Ascending aorta (tissue), 2 donors: ENCODE data around the gene VENTX. TPM values are rescaled to one million over a fixed set of nuclear protein-coding genes. Genes with fewer than 3 reads are reported as not detected.
"Not testable (repeated sequence)": the region's sequence is repeated elsewhere in the genome, so short reads cannot be mapped to it uniquely, and the experiment has no call there.

Source experiments
- DNase-seq, 2 donors: peaks; one replicate each; pipeline ENCODE4 v3.0.0-alpha.2; 2019; ENCODE audit warnings: low spot score in 2 of 2
- H3K27ac ChIP-seq, 2 donors: fragments of 200-600 bp; sonication (generic); one replicate each; pipeline ENCODE4 v1.5.1; 2016 to 2017; ENCODE audit warnings: mild to moderate bottlenecking in 1 of 2
- H3K27me3 ChIP-seq: fragments of 200-600 bp; sonication (generic); one replicate; pipeline ENCODE4 v1.5.1; 2017
- H3K36me3 ChIP-seq, 2 donors: fragments of 200-600 bp; sonication (generic); one replicate each; pipeline ENCODE4 v1.5.1; 2016
- H3K4me1 ChIP-seq, 2 donors: fragments of 200-600 bp; sonication (generic); one replicate each; pipeline ENCODE4 v1.5.1; 2016 to 2017; ENCODE audit warnings: mild to moderate bottlenecking in 1 of 2
- H3K4me3 ChIP-seq, 2 donors: fragments of 200-600 bp; sonication (generic); one replicate each; pipeline ENCODE4 v1.5.1; 2016 to 2017; ENCODE audit warnings: mild to moderate bottlenecking in 1 of 2
- H3K9me3 ChIP-seq, 2 donors: fragments of 200-600 bp; sonication (generic); one replicate each; pipeline ENCODE4 v1.5.1; 2016
- intact Hi-C: fragments of 100-400 bp; cut with DNase I; formaldehyde crosslinking; loops from one replicate; pipeline ENCODE4 v1.15.1; 2023
- total RNA-seq: library from RNA; depleted of rRNA; stranded (reverse); fragments of >200 nt; gene quantifications from one replicate; pipeline ENCODE4 v1.1.0, GENCODE V29; 2016
- TF ChIP-seq, protein P1 (sequence below), 3 experiments: fragments of 200-600 bp in 2 of 3; fragments of 450-650 bp in 1 of 3; sonication (generic) in 2 of 3; IDR thresholded peaks; one replicate each; pipeline ENCODE4 v1.5.1; 2016 to 2019; ENCODE audit warnings: antibody characterized with exemption in 3 of 3, mild to moderate bottlenecking in 1 of 3, moderate library complexity in 1 of 3

Gene VENTX
- total RNA-seq, 1 donor from 2014 or later, result 1.5 TPM

DNA sequence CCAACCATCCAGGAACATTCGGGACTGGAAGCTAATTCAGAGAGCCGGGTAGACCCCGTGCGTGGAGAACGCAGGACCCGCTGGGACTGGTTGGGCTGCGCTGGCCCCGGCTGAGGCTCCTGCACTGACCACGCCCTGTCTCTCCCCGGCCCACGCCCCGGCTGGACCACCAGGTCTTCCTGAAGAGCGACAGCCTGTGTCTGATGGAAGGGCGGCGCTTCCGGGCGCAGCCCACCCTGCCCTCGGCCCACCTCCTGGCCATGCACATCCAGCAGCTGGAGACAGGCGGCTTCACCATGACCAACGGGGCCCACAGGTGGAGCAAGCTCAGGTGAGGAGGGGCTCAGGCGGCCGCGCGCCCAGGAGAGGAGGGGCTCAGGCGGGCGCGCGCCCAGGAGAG is 17.9 kb upstream of the VENTX start:
- H3K4me1 ChIP-seq, result no peaks in the 10 kb centered on the region
- intact Hi-C loops, result no loop called here
- peaks cover 9% of the 10 kb centered on the region for H3K27me3 ChIP-seq
- TF ChIP-seq, protein P1, sequence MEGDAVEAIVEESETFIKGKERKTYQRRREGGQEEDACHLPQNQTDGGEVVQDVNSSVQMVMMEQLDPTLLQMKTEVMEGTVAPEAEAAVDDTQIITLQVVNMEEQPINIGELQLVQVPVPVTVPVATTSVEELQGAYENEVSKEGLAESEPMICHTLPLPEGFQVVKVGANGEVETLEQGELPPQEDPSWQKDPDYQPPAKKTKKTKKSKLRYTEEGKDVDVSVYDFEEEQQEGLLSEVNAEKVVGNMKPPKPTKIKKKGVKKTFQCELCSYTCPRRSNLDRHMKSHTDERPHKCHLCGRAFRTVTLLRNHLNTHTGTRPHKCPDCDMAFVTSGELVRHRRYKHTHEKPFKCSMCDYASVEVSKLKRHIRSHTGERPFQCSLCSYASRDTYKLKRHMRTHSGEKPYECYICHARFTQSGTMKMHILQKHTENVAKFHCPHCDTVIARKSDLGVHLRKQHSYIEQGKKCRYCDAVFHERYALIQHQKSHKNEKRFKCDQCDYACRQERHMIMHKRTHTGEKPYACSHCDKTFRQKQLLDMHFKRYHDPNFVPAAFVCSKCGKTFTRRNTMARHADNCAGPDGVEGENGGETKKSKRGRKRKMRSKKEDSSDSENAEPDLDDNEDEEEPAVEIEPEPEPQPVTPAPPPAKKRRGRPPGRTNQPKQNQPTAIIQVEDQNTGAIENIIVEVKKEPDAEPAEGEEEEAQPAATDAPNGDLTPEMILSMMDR (IDR thresholded peaks at IDR 0.05), result no peak
- H3K9me3 ChIP-seq, result no peaks in the 10 kb centered on the region
- DNase-seq, result no peak
- no peak overlapping the region for H3K4me3 ChIP-seq
- no peak overlapping the region for H3K27ac ChIP-seq
- H3K36me3 ChIP-seq, result no peaks in the 10 kb centered on the region

DNA sequence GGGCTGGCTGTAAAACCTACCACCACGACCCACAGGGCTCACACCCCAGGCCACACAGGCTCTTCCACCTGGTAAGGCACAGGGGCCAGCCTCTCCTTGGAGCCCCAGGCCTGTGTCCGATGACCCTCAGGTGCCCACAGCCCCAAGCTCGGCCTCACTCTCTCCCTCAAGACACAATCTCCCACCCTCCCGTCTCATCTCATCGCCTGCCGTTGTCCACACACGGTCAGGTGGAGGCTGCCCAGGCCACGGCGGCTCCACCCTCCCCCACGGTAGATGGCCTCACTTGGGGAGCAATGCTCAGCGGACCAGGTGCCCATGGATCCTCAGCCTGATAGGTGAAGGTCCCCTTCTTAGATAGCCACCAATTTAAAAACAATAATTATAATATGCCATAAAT is 16.3 kb upstream of the VENTX start:
- TF ChIP-seq, protein P1 (IDR thresholded peaks at IDR 0.05), result no peak
- intact Hi-C loops, result no loop called here
- no peak overlapping the region for H3K4me3 ChIP-seq

GRCh38 chr10:133221756-133222155 is 15.9 kb upstream of the VENTX start:
- H3K27me3 ChIP-seq, H3K4me3 ChIP-seq, H3K27ac ChIP-seq, intact Hi-C loops, H3K4me1 ChIP-seq, DNase-seq, H3K36me3 ChIP-seq, H3K9me3 ChIP-seq: not testable (repeated sequence)

More for the DNA sequence above, 16.3 kb upstream of the VENTX start:
- Histone ChIP-seq H3K4me1 (no peaks in the 10 kb centered on the region), H3K27ac (no peak overlapping the region), H3K27me3 (peaks cover 9% of the 10 kb centered on the region), H3K36me3 (no peaks in the 10 kb centered on the region), H3K9me3 (no peaks in the 10 kb centered on the region)
- DNase-seq, result no peak

DNA sequence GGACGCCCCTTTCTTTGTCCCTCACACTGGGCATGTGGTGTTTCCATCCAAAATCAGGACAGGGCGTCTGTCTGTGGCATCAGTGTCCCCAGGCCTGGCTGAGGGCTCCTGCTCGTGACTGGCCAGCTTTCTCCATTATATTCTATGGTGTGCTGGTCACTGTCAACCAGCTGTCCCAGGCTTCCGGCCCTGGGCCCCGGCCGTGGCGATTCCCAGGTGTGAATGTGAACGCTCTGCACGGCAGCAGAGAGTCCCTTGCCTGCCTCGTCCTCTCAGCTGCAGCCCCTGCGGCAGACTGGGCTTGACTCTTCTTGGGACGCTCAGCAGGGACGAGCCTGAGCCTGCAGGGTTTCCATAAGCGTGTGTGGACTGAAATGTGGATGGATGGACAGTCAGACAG is 13.6 kb upstream of the VENTX start:
- no peak overlapping the region for H3K27ac ChIP-seq
- no peak for DNase-seq
- TF ChIP-seq, protein P1 (IDR thresholded peaks at IDR 0.05), result no peak
- H3K9me3 ChIP-seq, result no peaks in the 10 kb centered on the region
- no peak overlapping the region for H3K4me3 ChIP-seq
- intact Hi-C loops, result no loop called here
- H3K4me1 ChIP-seq, result no peaks in the 10 kb centered on the region
- H3K27me3 ChIP-seq, result peaks cover 9% of the 10 kb centered on the region
- H3K36me3 ChIP-seq, result no peaks in the 10 kb centered on the region

- DNase-seq, result no peak
- intact Hi-C loops, result no loop called here
- Histone ChIP-seq H3K27ac (no peak overlapping the region), H3K4me3 (no peak overlapping the region), H3K36me3 (no peaks in the 10 kb centered on the region), H3K9me3 (no peaks in the 10 kb centered on the region), H3K27me3 (peaks cover under 1% of the 10 kb centered on the region), H3K4me1 (no peaks in the 10 kb centered on the region)
- TF ChIP-seq, protein P1 (IDR thresholded peaks at IDR 0.05), result no peak
Observed at GRCh38 chr10:133224756-133225372, 12.8 kb upstream of the VENTX start.

- H3K4me3 ChIP-seq, result no peak overlapping the region
- DNase-seq, result no peak
- H3K36me3 ChIP-seq, result no peaks in the 10 kb centered on the region
- H3K27ac ChIP-seq, result no peak overlapping the region
- H3K9me3 ChIP-seq, result no peaks in the 10 kb centered on the region
- H3K4me1 ChIP-seq, result no peaks in the 10 kb centered on the region
- intact Hi-C loops, result no loop called here
- H3K27me3 ChIP-seq, result no peaks in the 10 kb centered on the region
- TF ChIP-seq, protein P1 (IDR thresholded peaks at IDR 0.05), result no peak
Observed at GRCh38 chr10:133225707-133226191, 11.9 kb upstream of the VENTX start.
